SH-SY5Y (cell line): ENCODE data around the gene LNX1.

Source experiments
- GATA2 ChIP-seq: IDR thresholded peaks from 2 replicates; pipeline ENCODE4 v1.6.1; 2011; ENCODE audit warnings: mild to moderate bottlenecking, low read depth, low read length
- GATA3 ChIP-seq: IDR thresholded peaks from 2 replicates; pipeline ENCODE4 v1.6.1; 2011; ENCODE audit warnings: low read depth, mild to moderate bottlenecking, low read length, moderate library complexity

Gene LNX1

GRCh38 chr4:53465891-53466290 is 125.4 kb downstream of the LNX1 start:
- TF ChIP-seq GATA2 (no peak), GATA3 (no peak)

GRCh38 chr4:53465281-53465680 is 126.0 kb downstream of the LNX1 start:
- TF ChIP-seq GATA3 (no peak), GATA2 (no peak)

DNA sequence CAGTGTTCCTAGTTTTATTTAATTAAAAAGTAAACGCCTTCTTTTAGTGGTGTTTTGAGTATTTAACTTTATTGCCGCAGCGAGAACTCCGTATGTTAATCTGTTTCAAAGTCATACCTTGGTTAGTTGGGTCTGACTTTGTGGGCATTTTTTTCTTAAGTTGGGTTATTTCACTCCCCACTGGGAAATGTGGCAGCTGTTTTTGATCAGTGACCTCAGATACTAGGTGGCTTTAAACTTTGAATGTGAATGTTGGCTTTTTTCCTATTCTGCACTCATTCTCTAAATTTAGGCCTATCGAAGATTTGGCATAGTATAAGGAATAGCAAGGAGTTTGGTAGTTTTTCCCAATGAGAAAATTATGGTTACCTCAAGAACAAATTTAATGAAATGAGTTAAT is 127.9 kb downstream of the LNX1 start:
- TF ChIP-seq GATA2 = no peak
- TF ChIP-seq GATA3 = no peak

- TF ChIP-seq GATA2 (no peak), GATA3 (no peak)
Observed at GRCh38 chr4:53461244-53461643, 130.0 kb downstream of the LNX1 start.

DNA sequence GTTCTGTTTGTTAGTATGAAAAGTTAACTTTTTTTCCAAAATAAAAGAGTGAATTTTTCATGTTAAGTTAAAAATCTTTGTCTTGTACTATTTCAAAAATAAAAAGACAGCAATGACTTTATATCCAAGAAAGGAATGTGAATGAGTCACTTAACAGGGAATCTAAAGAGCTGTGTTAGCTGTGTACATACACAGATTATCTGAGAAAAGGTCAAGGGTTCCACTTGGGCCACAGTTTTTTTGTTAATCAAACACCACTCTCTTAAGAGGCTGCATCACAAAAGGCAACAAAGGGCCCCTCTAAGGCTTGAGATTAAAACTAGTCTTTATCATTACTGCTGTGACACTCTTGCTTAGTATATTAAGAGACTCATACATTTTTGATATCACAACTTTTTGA is 131.7 kb downstream of the LNX1 start:
- TF ChIP-seq GATA3 (no peak), GATA2 (no peak)

GRCh38 chr4:53456178-53456577 is 135.1 kb downstream of the LNX1 start:
- TF ChIP-seq GATA3 (no peak), GATA2 (no peak)

GRCh38 chr4:53455766-53456165 is 135.5 kb downstream of the LNX1 start:
- no peak for TF ChIP-seq GATA3
- TF ChIP-seq GATA2 = no peak

- no peak for TF ChIP-seq GATA3
- TF ChIP-seq GATA2 = no peak
Observed at GRCh38 chr4:53453385-53453784, 137.9 kb downstream of the LNX1 start.

DNA sequence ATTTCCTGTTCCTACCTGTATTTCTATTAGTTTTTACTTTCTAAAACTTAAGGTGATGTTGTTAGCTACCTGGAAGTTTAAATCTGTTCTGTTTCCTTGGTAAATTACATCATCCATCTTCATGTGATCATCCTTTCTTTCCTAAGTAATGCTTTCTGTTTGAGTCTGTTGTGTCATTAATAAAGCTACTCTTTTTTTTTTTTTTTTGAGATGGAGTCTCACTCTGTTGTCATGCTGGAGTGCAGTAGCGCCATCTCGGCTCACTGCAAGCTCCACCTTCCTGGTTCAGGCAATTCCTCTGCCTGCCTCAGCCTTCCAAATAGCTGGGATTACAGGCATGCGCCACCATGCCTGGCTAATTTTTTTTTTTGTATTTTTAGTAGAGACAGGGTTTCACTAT is 140.5 kb downstream of the LNX1 start:
- TF ChIP-seq GATA2 (no peak), GATA3 (no peak)

DNA sequence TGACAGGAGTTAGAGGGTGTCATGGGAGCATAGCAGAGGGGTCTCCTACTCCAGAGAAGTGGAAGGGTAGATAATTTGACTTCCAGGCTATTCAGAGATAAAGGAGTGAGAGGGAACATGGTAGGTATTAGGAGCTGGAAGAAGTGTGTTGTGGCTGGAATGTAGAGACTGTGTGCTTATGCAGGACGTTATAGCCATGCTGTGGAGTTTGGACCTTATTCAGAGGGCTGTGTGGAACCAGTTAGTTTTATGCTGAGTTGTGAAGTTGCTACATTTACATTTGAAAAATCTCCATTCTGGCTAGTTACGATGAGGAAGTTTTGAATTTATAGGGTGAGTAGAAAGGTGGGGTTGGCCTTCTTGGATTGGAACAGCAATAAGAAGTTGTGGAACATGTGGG is 146.3 kb downstream of the LNX1 start:
- TF ChIP-seq GATA3 (no peak), GATA2 (no peak)

GRCh38 chr4:53441564-53441963 is 149.7 kb downstream of the LNX1 start:
- TF ChIP-seq GATA3 (no peak), GATA2 (no peak)

DNA sequence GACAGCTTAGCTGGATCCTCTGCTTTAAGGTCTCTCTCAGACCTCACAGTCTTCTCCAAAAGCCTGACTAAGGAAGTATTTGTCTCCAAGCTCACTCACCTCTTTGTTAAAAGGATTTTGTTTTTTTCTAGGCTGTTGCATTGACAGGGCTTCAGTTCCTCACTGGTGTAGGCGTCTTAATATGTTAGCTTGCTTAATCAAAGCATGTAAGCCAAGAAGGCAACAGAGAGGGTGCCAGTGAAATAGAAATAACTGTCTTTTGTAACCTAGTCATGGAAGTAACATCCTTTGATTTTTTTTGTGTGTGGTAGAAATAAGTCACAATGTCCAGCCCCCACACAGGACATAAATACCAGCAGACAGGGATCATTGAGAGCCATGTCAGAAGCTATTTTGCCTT is 155.0 kb downstream of the LNX1 start:
- TF ChIP-seq GATA2 (no peak), GATA3 (no peak)

GRCh38 chr4:53432528-53433424 is 158.5 kb downstream of the LNX1 start:
- TF ChIP-seq GATA3 (no peak), GATA2 (no peak)

GRCh38 chr4:53431052-53431451 is 160.2 kb downstream of the LNX1 start:
- TF ChIP-seq GATA3 = no peak
- no peak for TF ChIP-seq GATA2

DNA sequence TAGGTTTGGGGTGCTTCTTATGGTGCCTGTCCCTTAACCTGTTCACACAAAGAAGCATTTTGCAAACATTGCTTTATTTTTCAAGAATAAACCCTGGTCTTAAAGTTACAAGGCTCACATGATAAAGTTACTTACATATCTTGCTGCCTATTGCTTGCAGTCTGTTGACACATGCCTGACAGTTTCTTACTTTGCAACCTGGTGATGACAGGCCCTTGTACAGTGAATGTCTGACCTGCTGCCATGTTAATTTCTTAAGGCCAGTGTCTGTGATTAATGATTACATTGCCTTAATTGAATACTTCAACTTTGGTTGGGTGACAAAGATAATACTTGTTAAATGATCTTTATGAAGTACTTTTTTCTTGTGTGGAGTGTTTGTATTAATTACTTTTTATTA is 163.9 kb downstream of the LNX1 start:
- TF ChIP-seq GATA3 (no peak), GATA2 (no peak)
